ENCODE results near the gene PCSK4.
"Not testable (repeated sequence)": the region's sequence is repeated elsewhere in the genome, so short reads cannot be mapped to it uniquely, and the experiment has no call there.

Gene PCSK4

DNA sequence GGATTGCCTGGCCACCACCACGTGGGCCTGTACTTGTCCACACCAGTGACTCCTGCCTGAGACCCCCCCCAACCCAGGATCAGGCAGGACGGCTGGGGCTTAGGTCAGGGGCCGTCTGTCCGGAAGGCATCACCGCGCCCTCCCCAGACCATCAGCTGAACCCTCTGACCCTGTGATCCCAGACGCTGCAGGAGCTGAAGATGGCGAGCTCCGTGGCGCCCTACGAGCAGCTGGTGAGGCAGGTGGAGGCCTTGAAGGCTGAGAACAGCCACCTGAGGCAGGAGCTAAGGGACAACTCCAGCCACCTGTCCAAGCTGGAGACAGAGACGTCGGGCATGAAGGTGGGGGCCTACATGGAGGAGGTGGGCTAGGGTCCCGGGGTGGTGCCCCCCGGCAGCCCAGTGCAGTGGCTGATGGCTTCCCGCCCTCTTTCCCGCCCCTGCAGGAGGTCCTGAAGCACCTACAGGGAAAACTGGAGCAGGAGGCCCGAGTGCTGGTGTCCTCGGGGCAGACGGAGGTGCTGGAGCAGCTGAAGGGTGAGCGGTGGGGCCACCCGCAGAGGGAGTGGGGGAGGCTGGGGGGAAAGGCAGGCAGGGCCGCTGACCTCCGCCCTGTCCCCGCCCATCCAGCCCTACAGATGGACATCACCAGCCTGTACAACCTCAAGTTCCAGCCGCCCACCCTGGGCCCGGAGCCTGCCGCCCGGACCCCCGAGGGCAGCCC is 37.2 kb downstream of the PCSK4 start:
- DNase-seq: no peak

DNA sequence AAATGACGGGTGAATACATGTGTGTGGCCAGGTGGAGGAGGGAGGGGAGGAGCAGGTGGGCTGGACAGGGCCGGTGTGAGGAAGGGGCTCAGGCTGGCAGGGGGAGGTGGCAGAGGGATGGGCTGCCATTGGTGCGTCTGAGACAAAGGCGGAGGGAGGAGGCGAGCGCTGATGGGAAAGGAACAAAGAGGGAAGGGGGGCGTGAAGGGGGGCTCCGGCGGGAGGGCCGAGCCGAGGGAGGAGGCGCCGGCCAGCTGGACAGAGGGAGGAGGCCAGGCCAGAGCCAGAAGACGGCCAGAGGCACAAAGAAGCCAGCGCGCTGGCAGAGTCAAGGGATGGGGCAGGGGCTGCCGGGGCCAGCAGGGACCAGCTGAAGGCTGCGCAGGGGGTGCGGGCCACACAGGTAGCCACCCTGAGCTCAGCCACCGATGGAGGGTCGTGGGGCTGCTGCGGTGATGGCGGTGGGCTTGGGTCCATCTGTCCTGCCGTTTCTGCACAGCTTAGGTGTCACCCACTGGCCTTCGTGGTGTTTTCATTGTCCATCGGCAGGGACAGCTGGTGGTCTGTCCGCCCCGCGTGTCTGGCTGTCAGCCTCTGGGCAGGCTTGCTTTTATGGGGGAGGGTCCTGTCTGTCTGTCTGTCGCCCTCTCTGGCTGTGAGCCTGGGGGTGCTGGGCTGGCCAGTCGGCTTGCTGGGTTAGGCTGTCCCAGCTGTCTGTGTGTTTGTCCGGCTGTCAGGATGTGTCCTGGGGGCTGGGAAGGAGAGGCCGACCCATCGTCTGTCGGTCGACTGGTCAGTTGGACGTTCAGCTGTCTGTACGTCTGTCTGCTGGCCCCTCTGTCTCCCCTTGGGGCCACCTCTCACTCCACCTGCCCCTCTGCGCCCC is 38.0 kb downstream of the PCSK4 start:
- no peak for DNase-seq

DNA sequence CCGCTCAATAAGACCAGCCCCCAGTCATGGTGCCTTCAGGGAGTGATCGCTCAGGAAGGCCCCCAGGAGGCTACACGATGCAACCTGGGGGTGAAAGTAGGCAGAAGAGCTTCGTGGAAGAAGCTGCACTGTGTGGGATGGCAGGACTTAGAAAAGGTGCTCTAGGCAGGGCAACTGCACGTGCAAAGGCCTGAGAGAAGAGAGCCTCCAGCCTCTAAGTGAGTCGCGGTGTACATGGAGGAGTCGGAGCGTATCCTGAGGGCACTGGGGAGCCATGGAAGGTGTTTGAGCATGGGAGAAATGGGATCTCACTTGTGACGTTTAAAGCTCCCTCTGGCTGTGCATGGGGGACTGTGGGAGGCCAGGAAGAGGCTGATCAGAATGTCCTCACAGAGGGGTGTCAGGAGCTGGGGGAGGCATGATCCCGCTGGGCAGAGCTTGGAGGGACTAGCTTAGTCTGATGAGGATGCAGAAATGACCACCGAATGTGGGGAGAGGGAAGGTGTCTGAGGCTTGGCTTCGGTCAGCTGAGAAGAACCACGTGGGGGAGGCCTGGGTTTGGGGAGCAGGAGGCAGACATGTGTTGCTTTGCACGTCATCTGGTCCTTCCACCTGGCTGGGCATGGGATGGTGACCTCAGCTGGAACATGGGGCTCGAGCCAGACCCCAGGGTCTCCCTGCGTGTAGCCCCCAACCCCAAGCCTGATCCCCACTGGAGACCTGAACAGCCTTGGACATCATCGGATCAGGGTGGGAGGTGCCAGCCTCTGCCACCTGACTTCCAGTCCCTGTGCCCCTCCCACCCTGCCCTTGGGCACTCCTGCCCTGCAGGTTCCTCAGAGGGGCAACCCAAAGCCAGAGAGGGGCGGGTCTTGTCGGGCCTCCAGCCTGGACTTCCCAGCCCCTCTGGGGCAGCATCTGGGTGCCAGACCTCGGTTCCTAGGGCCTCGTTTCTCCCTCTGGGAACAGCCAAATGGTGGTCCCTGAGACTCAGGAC is 39.1 kb downstream of the PCSK4 start:
- no peak for DNase-seq

DNA sequence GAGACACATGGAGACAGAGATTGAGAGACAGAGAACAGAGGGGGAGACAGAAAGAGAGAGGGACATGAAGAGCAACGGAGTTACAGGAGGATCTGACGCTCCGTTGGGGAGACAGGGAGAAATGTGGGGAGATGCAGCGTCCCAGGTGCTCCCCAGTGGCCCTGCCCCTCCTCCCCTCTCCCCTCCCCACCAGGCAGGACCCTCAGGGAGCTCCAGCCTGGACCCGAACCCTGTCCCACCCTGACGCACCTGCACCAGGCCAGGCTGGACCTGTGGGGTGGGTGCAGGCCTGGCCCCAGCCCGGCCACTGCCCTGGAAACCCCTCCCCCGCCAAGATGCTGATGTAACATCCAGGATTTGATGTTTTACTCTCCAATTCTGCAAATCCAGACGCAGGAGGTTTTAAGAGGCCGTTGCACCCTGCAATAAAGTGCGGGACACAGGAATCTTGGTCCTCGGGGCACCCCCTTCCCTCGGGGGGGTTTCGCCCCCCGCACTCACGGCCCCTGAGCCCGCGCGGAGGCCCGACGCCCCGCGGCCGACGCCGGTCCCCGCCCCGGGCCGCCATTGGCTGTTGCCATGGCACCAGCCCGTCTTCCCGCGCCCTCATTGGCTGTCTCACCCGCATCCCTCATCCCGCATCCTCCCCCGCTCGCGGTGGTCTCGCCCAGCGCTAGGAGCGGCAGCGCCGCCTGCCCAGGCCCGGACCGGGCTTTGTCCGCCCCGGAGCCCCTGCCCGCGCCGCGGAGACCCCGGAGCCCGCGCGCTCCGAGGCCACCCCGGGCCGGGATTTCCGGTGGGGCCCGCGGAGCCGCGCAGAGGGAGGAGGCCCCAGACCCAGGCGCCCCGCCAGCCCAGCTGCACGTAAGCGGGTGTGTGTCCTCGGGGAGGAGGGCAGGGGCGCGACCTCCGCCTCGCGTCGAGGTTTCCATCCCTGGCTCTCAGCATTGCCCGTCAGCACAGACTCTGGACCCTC is 40.4 kb downstream of the PCSK4 start, which contains the start of gene APC2:
TSS of gene APC2 (plus strand) at position 655 of the 976 bp plus-strand sequence. CDS start 2,881 bp downstream, outside the sequence.
- no peak for DNase-seq

DNA sequence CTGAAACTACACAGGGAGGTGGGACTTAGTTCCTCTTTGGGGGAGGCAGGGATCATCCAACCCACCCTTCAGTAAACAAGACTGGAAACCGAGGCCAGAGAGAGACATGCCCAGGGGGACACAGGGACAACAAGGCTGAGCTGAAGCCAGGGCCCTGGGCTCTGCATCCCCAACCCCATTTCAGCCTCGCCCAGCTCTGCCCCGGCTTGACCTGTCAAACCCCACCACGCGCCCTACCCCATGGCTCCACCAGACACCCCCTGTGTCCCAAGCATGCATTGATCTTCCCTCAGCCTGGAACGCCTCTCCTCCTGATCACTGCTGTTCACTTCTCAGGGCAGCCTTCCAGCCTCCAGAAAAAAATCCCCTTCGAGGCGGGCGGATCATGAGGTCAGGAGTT is 42.2 kb downstream of the PCSK4 start:
- no peak for DNase-seq

DNA sequence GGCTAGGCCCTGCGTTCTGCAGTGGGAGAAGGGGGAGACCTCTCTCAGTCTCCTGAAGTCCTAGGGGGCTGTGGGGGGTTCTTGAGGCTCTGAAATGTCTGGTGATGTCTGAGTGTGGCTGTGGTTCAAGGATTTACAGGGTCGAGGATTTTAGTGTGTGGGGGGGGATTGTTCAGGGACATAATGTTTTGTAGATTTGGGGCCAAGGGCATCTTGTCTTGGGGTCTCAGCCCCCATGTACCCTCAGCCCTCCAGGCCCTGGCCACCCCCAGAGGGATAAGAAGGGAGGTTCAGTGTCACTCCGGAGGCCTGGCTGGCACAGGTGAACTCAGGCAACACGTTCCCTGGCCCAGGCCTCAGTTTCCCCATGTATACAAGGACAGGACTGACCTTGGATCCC is 42.6 kb downstream of the PCSK4 start:
- DNase-seq: no peak

DNA sequence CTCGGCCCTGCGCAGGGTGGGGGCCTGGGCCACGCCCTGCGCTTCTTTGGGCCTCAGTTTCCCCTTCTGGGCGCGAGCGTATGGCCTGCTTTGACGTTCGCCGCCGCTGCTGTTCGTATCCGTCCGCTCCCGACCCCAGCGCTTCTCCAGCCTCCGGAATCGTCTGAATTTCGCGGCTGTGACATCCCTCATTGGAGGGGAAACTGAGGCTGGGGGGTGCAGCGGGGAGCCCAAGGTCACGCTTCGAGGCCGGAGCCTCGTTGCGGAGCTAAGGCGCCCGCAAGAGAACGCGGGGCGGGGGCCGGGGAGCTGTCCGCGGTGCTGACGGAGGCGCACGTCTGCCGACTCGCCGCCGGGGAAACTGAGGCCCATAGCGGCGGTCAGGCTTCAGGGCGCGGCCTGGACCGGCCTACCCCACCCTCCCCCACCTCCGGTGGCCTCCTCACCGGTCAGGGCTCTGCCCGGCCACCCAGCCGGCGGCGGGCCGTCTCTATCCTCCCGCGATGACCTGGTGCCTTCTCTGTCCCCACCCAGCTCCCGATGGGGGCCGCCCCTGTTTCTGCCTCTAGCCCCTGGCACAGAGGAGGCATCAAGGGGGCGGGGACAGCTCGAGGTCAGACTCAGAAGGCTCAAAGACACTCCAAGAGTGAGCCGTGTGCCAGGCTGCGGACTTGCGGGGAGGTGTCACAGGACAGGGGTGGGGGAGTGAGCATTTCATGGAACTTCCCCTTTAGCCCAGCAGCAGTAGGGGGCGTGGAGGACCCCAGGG is 43.3 kb downstream of the PCSK4 start:
- DNase-seq: no peak

DNA sequence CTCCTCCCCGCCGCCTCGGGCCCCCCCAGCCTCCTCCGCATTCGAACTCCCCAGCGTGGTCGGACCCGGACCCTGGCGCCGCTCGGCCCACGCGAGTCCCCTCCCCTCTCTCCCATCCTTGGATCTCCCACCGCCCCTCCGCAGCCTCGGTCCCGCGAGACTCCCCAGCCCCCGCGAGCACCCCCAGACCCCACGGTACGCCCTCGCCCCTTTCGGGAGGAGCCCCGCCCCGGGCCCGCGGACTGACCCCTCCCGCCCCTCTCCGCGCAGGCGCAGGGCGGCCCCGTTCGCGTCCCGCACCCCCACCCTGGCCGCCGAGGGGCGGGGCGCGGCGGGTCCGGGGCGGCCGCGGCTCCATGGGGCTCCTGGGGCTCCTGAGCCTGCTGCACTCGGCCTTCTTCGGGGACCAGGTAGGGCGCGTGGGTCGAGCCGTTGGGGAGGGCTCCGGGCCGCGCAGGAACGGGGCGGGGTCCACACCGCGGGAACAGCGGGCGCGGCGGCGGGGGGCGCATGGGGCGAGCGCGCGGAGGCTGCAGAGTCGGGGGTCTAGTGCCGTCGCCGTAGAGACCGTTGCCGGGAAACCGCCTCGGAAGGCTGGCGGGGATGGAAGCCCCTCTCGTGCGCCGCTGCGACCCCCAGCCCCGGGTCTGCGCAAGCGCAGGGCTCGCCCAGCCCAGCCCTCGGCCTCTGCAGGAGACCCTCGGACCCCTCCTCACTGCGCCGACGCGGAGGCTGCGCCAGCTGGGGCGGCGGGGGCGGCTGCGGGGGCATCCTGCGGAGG is 44.0 kb downstream of the PCSK4 start:
- DNase-seq: no peak

DNA sequence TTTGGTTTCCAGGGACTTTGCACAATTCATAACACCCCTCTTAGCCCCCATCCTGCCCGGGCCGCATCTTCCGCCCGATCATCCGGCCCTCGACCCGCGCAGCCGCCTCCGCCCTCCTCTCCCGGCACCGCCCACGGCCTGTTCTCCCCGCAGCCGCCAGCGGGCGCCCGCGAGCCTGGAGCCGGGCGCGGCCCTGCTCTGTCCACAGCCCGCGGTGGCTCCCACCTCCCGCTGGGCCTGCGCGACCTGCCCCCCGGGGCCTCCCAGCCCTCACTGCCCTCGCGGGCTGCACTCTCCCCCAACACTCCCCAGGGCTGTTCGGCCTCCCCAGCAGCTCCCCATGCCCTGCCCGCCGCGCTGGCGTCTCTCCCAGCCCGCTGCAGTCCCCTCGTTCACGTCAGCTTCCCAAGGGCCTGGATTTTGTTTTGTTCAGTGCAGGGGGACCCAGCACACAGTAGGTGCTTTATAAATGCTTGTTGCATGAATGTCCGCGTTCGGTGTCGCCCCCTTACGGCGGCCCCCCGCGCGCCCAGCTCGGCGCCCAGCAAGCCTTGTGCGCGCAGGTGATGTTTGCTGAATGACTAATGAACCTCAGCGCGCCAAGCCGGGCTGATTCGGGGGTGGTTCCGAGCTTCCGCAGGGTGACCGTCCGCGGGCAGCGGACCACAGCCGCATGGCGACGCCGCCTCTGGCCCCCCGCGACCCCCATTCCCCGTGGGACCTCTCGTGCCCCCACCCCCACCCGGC is 44.8 kb downstream of the PCSK4 start:
- peak; percentile 34 to 37 for DNase-seq

DNA sequence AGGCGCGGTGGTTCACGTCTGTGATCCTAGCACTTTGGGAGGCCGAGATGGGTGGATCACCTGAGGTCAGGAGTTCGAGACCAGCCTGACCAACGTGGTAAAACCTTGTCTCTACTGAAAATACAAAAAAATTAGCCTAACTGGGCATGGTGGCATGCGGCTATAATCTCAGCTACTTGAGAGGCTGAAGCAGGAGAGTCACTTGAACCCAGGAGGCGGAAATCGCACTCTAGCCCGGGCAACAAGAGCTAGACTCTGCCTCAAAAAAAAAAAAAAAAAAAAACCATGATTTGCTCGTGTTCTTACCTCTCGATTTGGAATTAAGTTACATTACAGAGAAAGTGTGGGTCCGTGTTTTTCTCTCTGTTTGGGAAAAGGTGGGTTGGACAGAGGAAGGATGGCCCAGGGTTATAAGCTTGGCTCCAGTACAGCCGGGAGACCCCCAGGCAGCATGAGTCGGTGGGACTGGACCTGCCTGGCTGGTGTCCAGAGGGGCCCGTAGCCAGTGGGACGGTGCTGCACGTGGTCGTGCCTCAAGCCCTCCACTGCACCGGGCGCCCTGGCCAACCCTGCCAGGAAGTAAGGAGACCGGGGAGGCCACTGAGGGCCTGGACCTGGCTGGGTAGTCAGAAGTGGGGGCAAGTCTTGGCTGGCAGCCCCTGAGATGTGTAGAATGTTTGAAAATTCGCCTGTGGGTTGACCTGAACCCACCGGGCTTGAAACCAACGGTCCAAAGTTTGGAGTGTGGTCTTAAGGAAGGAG is 48.3 kb downstream of the PCSK4 start:
- DNase-seq: no peak

DNA sequence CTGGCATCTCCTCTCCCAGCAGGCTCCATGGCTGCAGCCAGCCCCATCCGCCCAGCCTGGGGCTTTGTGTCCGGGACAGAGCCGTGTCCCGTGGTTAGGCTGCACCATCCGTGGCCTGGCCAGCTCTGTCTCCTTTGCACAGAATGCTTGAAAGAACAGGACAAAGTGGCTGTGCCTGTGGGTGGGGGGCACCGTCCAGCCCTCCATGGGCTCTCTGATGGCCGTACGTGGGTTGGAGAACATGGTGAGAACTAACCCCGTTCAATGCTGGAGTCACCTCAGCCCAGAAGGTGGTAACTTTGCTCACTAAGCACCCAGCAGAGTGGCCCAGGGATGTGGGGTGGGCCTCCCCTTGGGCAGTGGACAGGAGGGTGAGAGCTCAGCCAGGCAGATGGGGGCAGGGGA is 49.1 kb downstream of the PCSK4 start:
- DNase-seq: no peak

DNA sequence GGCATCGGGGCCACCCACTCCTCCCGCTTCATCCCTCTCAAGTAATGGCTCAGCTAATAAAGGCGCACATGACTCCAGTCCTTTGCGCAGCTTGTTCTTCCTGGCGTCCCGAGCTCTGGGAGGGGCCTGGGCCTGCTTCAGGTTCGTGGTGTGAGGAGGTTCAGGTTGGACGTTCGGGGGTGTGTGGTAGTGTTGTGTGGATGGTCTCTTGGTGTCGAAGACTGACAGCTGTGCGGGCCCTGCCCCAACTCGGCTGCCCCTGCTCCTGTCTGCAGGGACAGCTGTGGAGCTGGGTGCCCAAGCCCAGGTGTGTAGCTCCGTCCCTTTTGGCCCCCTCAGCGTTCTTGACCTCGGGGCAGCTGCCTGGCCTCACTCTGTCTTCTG is 49.7 kb downstream of the PCSK4 start:
- DNase-seq: no peak

DNA sequence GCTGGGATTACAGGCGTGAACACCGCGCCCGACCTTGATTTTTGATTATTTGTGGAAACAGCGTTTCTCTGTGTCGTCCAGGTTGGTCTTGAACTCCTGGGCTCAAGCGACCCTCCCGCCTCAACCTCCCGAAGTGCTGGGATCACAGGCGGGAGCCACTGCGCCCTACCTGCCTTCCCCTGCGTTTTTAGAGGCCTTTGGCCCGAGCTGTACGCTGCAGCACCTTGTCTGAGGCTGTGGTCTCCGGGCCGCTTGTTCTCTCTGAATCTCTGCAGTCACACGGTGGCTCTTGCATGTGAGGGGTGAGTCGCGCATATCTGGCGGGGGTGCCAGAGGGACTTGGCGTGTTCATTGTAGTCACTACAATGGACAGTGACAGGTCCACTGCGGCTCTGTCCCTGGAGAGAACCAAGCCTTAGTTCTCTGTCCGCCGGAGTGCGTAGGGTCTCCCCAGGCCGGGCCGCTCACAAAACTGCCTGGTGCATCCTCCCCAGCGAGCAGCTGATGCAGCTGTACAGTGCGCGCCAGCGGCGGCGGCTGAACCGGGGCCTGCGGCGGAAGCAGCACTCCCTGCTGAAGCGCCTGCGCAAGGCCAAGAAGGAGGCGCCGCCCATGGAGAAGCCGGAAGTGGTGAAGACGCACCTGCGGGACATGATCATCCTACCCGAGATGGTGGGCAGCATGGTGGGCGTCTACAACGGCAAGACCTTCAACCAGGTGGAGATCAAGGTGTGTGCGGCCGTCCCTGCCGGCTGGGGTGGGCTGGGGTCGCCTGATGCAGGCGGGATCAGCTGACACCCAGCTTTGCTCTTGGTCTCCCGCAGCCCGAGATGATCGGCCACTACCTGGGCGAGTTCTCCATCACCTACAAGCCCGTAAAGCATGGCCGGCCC is 50.4 kb downstream of the PCSK4 start:
- not testable (repeated sequence) for DNase-seq

DNA sequence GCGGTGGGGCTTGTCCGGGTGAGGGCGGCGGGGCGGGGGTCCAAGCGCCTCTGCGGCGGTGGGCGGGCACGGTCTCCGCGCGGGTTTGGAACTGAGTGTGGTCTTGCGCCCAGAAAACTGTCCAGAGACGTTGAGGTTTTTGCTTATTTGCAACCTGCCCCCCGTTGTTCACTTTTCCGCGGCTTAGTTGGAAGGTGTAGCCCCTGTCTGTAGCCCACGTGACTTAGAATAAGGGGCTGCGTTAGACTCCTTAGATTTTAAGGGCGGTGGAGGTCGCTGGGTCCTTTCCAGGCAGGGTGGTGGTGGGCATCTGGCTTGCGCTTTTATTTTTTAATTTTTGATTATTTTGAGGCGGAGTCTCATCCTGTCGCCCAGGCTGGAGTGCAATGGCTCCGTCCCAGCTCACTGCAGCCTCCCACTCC is 51.2 kb downstream of the PCSK4 start:
- no peak for DNase-seq

DNA sequence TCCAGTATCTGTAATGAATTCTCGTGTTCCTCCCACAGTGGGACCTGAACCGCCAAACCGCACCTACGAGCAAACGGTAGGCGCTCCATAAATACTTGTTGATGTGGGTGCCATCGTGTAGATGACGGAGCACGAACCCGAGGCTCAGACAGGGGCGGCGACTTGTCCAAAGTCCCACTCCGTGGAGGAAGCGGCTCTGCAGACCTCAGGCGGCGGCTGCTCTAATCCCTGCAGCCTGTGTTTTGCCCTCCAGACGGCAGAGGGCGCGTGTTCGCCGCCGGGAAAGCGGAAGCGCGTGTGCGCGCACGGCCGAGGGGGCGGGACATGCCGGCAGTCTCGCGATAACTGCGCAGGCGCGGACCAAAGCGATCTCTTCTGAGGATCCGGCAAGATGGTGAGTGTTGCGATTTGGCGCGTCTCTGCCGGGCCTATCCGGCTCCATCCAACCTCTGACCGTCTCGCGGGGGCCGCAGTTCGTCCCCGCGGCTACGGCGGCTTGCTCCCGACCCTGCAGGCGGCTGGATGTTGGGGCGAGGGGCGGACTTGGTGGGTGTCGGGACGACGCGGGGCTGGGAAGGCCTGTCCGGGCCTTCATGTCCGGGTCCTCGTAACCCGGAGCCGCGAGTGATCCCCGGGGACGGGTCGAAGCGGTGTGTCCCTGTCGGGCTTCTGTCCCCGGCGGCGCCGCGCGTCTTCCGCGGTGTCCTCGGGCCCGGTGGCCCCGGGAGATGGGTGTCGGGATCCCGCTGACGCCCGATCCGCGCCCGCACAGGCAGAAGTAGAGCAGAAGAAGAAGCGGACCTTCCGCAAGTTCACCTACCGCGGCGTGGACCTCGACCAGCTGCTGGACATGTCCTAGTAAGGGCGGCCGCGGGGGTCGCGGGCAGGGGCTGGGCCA is 51.9 kb downstream of the PCSK4 start, which contains the start of gene RPS15:
TSS of gene RPS15 (plus strand) at position 362 of the 898 bp plus-strand sequence. CDS start at position 392, 30 bp downstream.
- DNase-seq: peak; percentile 86 to 92

DNA sequence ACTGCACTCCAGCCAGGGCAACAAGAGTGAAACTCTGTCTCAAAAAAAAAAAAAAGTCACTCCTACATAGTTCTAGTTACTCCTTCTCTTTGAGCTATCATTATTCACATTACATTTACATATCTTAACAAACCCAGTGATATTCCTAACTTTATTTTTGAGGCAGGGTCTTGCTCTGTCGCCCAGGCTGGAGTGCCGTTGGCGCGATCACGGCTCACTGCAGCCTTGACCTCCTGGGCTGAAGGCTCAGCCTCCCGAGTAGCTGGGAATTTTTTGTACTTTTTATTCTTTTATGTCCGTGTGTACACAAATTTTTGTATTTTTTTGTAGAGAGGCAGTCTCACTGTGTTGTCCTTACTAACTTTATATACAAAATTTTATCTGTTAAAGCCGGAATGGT is 52.5 kb downstream of the PCSK4 start:
- no peak for DNase-seq

Measured in bone marrow (tissue), 2 donors.